ENCODE measurements around the gene SYDE1.

GRCh38 chr19:15123031-15123890, 16.1 kb downstream of the SYDE1 start:
- TF ChIP-seq ATF6 (CRISPR knock-in tag; IDR thresholded peaks at IDR 0.05) (no peak), RELA (CRISPR knock-in tag; IDR thresholded peaks at IDR 0.05; ENCODE audit: borderline replicate concordance) (no peak), E2F5 (CRISPR knock-in tag; IDR thresholded peaks at IDR 0.05) (no peak)
